ENCODE measurements around the gene PAFAH1B2. TPM values are rescaled to one million over a fixed set of nuclear protein-coding genes. Genes with fewer than 3 reads are reported as not detected.

PAFAH1B2 gene
- total RNA-seq, 2 donors from 2014 or later = 72.5 to 126 TPM

GRCh38 chr11:117188620-117189081 lies 44.6 kb downstream of the PAFAH1B2 start:
- Histone ChIP-seq H3K9me3 (no peaks in the 10 kb centered on the region), H3K4me1 (replicated peaks) (peaks cover 5% of the 10 kb centered on the region), H3K27me3 (replicated peaks; ENCODE audit: insufficient read depth) (no peaks in the 10 kb centered on the region), H3K36me3 (peaks cover 18 to 46% of the 10 kb centered on the region in 2 donors), H3K27ac (no peak overlapping the region), H3K4me3 (no peak overlapping the region)
- intact Hi-C loops (cut with DNase I) = no loop called here
- TF ChIP-seq, protein P1, sequence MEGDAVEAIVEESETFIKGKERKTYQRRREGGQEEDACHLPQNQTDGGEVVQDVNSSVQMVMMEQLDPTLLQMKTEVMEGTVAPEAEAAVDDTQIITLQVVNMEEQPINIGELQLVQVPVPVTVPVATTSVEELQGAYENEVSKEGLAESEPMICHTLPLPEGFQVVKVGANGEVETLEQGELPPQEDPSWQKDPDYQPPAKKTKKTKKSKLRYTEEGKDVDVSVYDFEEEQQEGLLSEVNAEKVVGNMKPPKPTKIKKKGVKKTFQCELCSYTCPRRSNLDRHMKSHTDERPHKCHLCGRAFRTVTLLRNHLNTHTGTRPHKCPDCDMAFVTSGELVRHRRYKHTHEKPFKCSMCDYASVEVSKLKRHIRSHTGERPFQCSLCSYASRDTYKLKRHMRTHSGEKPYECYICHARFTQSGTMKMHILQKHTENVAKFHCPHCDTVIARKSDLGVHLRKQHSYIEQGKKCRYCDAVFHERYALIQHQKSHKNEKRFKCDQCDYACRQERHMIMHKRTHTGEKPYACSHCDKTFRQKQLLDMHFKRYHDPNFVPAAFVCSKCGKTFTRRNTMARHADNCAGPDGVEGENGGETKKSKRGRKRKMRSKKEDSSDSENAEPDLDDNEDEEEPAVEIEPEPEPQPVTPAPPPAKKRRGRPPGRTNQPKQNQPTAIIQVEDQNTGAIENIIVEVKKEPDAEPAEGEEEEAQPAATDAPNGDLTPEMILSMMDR (IDR thresholded peaks at IDR 0.05) = no peak
- no peak for TF ChIP-seq POLR2AphosphoS5 (IDR thresholded peaks at IDR 0.05)
- TF ChIP-seq POLR2A (IDR thresholded peaks at IDR 0.05) = no peak
- DNase-seq (ENCODE audit: low spot score) = no peak
- WGBS = 87% methylated on average over 20 of the region's 20 CpGs

GRCh38 chr11:117189191-117189940 lies 45.3 kb downstream of the PAFAH1B2 start:
- Histone ChIP-seq H3K36me3 (peaks cover 18 to 47% of the 10 kb centered on the region in 2 donors), H3K4me3 (no peak overlapping the region), H3K9me3 (no peaks in the 10 kb centered on the region), H3K4me1 (replicated peaks) (peaks cover 5% of the 10 kb centered on the region), H3K27ac (peak overlapping the region in 1 of 2 donors; percentile 27), H3K27me3 (replicated peaks; ENCODE audit: insufficient read depth) (no peaks in the 10 kb centered on the region)
- 92% methylated on average over 22 of the region's 22 CpGs for WGBS
- TF ChIP-seq, protein P1 (IDR thresholded peaks at IDR 0.05) = no peak
- TF ChIP-seq POLR2AphosphoS5 (IDR thresholded peaks at IDR 0.05) (no peak), POLR2A (IDR thresholded peaks at IDR 0.05) (no peak)
- no peak for DNase-seq (ENCODE audit: low spot score)
- intact Hi-C loops (cut with DNase I) = no loop called here

DNA sequence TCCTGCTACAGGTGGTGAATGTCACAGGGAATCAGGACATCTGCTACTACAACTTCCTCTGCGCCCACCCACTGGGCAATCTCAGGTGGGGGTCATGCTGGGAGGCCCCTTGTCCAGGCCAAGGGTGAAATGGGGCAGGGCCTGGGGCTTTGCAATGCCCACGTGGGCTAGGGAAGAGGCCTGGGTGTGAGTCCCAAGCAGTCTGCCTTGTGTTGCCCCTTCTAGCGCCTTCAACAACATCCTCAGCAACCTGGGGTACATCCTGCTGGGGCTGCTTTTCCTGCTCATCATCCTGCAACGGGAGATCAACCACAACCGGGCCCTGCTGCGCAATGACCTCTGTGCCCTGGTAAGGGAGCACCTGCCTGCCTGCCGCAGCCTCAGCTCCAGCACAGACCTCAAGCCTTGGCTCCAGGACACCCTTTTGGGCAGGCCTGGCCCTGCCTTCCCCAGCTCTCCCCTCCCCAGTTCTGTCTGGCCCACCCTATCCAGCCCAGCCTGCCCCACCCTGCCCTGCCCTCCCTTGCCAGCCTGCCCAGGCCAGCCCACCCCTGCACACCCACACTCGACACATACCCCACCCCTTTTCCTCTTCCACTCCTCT lies 46.0 kb downstream of the PAFAH1B2 start:
- no peak for DNase-seq (ENCODE audit: low spot score)
- Histone ChIP-seq H3K4me1 (replicated peaks) (peaks cover 5% of the 10 kb centered on the region), H3K27me3 (replicated peaks; ENCODE audit: insufficient read depth) (no peaks in the 10 kb centered on the region), H3K4me3 (no peak overlapping the region), H3K27ac (peak overlapping the region in 1 of 2 donors; percentile 27), H3K9me3 (no peaks in the 10 kb centered on the region), H3K36me3 (peaks cover 18 to 47% of the 10 kb centered on the region in 2 donors)
- intact Hi-C loops (cut with DNase I) = no loop called here
- TF ChIP-seq POLR2AphosphoS5 (IDR thresholded peaks at IDR 0.05) (no peak), POLR2A (IDR thresholded peaks at IDR 0.05) (no peak)
- TF ChIP-seq, protein P1 (IDR thresholded peaks at IDR 0.05) = no peak
- WGBS = 81% methylated on average over 8 of the region's 8 CpGs

GRCh38 chr11:117191680-117192400 lies 47.8 kb downstream of the PAFAH1B2 start:
- H3K4me1 ChIP-seq (replicated peaks) = peaks cover 2% of the 10 kb centered on the region

More at GRCh38 chr11:117191680-117192400, 47.8 kb downstream of the PAFAH1B2 start:
- Histone ChIP-seq H3K9me3 (no peaks in the 10 kb centered on the region), H3K36me3 (peaks cover 18 to 56% of the 10 kb centered on the region in 2 donors), H3K27me3 (replicated peaks; ENCODE audit: insufficient read depth) (no peaks in the 10 kb centered on the region), H3K4me3 (no peak overlapping the region), H3K27ac (no peak overlapping the region)
- WGBS = 94% methylated on average over 20 of the region's 26 CpGs
- TF ChIP-seq POLR2AphosphoS5 (IDR thresholded peaks at IDR 0.05) (no peak), POLR2A (IDR thresholded peaks at IDR 0.05) (no peak)
- TF ChIP-seq, protein P1 (IDR thresholded peaks at IDR 0.05) = no peak
- no peak for DNase-seq (ENCODE audit: low spot score)
- intact Hi-C loops (cut with DNase I) = no loop called here
